NCI-H128 (cell line): ENCODE measurements around the gene SLC35G2.
"Not testable (repeated sequence)": the region's sequence is repeated elsewhere in the genome, so short reads cannot be mapped to it uniquely, and the experiment has no call there.

Experiments used
- DNase-seq: peaks from one replicate; lab custom pipeline; 2025; ENCODE audit not compliant: unreplicated experiment; lab: John Stamatoyannopoulos, UW

SLC35G2 gene

DNA sequence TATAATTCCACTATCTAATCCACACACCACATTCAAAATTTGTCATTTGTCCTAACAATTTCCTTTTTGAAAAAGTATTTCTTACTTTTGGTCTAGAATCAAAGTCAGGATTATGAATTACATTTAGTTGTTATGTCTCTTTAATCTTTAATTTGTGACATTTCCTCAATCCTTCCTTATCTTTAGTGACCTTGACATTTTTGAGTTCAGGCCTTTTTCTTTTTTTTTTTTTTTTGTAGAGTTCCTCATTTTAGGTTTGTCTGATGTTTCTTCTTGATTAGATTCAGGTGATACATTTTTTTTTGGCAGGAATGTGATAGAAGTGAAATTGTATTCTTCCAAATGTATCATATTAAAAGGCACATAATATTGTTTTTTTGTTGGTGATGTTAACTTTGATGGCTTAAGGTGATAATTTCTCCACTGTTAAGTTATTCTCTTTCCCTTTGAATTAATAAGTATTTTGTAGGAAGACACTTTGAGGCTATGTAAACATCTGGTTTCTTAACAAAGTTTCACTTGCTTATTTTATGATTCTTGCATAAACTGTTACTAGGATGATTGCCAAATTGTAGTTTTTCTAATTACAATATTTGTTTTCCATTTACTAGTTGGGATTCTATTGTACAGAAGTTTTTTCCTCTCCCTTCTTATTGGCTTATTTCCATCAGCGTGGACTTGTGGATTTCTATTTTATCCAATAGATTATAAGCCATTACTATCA lies 16.3 kb downstream of the SLC35G2 start:
- DNase-seq, result no peak

DNA sequence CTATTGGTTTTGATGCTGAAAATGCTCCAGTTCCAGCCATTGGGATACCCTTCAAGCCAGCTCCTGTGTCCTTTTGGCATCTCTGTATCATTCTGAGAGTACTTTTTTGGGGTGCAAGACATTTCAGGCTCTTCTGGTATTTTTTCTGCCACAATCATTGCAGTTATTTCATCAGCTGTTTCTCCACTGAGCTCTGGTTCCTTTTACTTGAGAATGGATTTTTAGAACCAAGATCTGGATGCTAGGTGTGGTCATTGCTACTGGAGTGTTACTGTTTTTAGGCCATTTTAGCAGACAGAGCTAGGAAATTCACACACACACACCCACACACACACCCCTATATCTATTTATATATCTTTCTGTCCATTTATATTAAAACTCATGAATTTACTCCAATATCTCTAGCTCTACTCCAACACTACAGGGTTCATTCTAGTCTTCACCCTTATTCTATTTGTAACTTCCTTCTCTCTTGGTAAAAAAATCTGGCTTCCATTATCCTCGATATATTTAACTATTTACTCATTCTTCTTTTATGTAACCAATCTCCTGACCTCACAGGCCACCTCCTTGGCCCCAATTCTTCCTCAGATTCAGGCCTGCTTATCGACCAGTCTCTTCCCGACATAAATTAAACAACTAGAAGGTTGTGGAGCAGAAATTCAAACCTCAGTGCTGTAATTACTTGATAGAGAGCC lies 17.0 kb downstream of the SLC35G2 start:
- DNase-seq, result no peak

DNA sequence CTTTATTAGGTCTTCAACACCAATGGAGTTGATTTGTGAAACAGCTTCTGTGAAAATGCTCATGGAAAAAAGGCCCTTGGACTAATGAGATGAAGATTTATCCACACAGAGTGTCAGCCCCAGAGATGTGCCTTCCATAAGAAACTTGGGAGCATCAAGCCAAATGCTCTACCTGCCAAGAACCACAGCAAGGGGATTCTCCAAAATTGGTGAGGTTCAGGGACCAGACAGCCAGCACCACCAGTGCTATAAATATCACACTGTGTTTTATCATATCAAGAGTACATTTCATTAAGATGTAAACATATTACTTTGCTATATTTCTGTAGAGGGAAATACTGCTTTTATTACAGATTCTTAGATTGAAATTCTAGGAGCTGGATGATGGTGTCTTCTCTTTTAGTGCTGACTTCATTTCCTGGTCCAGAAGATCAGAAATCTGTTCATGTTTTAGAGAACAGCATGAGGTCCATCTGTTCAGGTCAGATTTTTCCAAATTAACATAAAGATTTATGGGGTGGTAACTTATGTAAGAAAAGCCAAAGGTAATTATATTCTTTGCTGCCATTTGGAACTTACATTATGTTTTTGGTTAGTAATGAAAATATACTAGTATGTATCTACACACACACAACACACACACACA lies 17.7 kb downstream of the SLC35G2 start:
- DNase-seq, result no peak

DNA sequence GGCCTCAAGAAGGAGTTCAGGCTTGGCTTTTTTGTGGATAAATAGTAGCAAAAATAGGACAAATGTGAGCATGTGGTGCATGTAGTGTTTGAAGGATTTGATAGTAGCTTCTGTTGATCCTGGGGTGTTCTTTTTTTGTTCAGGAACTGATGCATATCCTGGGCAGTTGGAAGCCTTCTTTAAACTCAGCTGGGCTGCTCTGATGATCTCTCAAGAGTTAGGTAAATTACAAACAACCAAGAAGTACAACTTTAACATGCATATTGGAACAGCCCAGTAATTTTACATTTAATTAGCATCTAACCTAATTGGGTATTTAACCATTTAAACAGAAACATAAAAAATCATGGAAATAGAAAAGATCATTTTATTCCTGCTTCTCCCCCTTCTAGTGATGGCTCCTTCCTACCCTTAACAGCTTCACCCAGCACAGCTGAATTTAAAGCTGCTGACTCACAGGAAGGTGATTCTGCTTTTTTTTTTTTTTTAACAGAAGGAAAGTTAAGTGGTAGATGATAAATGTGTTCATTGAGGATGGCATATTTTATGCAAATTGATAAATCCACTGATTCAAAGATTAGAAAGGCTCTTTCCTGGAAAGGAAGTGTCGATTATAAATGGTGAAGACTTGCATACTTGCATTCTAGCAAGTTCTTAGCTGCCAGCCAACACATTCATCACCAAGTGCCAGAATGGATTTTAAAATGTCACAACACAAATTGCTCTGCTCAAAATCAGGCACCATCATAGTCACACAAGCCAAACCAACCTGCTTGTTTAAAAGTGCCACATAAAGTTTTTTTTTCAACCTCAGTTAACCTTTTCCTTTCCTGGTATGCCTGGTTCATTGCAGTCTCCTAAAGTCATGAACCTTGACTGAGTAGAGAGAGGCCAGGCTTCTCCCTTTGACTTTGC lies 20.0 kb downstream of the SLC35G2 start:
- DNase-seq, result no peak

DNA sequence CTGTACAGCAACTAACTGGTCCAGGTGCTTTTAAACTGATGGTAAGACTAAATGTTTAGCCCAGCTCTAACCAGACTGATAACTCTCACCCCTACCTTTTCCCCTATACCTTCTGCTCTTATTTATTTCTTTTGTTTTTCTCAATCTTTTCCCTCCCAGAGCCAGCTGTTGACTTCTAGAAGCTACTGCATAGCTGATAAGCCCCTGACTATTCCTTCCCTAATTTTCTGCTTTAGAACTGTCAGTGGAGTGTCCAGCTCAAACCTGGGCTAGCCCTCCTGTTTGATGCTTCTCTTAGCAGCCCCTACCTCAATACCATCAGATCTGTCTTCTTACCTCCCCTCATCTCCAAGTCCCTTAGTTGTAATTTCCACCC lies 20.6 kb downstream of the SLC35G2 start:
- no peak for DNase-seq

DNA sequence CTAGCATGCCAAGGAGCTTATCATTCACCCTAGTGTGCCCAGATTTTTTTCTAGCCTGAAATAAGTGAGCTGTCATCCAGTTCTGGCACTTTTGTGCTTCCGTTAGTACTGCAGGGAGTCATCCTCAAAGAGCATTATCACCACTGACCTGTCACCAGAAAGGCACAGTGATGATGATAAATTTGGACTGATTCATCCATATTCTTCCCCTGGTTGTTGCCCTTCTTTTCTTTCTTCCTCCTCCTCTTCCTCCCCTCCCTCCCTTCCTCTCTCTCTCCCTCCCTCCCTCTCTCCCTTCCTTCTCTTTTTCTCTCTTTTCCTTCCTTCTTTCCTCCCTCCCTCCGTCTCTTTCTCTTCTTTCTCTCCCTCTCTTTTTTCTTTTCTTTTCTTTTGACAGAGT lies 21.3 kb downstream of the SLC35G2 start:
- no peak for DNase-seq

DNA sequence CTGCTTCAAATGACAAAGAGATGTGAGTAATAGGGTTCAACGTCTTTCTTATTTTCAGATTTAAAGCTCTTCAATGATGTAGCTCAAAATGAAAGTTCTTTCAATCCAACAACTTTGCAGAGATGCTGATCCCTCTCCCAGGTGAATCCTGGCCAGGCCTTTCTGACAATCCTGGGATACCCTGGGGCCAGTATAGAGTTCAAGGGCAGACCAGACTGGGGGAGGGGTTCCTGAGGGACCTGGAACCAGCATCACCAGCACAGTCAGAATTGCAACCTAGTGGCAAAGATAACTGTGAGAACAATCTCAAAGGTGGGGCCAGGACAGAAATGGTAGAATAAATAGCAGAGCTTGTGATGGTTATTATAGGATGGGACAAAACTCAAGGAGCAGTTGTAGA lies 23.4 kb downstream of the SLC35G2 start:
- DNase-seq, result no peak

DNA sequence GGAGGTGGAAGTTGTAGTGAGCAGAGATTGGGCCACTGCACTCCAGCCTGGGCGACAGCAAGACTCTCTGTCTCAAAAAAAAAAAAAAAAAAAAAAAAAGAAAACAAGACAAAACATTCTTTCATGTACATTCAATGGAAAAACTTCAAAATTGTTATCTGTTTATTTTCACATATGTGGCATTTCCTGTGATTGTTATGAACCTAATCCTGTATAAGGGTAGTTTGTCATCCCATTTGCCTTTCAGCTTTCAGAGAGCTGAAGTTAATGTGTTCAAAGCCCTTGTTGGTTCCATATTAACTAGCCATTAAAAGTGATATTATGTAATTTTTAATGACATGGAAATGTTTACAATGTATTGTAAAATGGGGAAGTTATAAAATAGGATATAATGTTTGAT lies 25.8 kb downstream of the SLC35G2 start:
- DNase-seq, result no peak

DNA sequence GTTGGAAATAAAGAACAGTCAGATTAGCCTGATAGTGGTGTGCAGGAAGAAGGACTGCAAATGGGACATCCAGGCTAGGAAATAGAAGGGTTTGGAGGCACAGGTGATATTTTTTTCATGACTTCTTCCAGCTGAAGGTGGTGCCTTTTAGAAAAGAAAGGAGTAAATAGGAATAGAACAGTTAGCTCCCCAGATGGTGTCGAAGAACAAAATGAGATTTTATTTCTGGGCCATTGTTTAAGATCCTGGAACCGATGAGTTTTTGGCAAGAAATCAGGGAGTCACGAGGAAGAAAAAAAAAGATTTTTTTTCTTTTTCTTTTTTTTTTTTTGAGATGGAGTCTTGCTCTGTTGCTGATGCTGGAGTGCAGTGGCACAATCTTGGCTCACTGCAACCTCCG lies 33.3 kb downstream of the SLC35G2 start:
- DNase-seq, result no peak

DNA sequence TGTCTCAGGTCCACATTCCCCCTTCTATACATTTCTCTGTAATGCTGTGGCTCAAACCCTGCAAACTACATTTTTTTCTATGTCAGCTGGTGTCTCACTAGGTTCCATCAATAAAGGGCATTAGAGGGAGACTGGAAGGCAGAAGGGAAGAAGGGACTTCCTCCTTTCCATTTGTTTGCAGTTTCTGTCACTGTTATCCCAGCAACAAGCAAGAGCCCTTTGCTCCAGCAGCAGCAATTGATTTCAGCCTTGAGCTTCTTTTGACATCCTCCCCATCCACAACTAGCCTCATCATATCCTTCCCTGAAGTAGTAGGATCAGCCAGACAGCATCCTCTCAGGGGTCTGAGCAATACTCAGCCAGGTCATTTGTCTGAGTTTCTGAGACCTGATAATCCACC lies 37.7 kb downstream of the SLC35G2 start:
- DNase-seq, result no peak

DNA sequence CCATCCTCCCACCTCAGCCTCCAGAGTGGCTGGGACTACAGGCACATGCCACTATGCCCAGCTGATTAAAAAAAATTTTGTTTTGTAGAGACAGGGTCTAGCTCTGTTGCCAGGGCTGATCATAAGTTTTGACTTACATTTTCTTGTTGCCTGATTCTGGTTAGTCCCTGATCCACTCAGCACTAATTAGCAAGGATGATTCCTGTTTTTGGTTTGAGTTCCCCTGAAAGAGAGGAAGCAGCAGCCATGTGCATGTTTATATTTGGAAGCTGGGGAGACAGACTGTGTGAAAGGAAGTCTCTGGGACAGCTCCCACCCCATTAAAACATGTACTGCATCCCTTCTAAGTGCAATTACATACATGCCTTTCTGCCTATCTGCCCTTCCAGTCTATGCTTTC lies 39.5 kb downstream of the SLC35G2 start:
- DNase-seq, result no peak

DNA sequence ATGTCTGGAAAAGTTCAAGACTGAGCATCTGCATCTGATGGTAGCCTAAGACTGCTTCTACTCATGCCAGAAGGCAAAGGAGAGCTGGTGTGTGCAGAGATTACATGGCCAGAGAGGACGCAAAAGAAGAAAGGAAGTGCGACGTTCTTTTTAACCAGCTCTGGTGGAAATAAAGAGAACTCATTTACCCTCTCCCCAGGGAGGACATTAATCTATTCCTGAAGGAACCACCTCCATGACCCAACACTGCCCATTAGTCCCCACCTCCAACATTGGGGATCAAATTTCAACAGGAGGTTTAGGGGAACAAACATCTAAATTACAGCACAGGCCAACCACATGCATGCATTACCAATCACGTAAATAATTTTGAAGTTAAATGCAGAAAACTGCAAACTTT lies 41.6 kb downstream of the SLC35G2 start:
- DNase-seq, result no peak

DNA sequence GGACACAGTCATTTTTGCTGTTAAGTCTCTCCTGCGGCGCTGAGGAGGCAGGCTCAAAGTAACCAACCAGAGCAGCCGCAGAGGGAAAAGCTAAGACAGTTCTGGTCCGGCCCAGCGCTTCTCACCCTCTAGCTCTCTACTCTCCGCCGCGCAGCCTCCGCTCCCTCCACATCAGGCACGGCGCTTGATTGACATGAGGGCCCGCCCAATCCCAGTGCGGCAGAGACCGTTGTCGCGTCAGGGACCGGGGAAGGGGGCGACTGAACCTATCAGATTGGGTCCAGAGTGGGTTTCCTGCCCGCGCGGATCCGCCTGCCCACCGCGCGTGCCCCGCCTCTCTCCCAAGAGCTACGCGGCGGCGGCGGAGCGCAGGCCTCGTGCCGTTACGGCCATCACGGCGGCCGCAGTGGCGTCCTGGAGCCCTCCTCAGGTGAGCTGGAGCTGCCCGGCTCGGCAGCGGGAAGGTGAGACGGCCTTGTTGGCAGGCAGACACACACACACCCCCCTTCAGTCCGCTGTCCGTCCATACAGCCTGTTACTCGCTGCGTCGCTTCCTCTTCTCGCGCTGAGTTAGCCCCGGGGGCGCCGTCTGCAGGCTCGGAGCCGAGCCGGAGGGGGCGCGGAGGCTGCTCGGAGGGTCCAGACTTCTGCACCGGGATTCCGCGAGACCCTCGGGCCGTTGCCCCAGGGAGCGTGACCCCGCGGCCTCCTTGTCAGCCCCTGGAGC lies 43.1 kb downstream of the SLC35G2 start, which contains the start of gene NCK1:
Gene NCK1 (plus strand): TSS at position 319 of the 727 bp plus-strand sequence. CDS start 65,794 bp downstream, outside the sequence.
- peak; percentile 99 for DNase-seq

DNA sequence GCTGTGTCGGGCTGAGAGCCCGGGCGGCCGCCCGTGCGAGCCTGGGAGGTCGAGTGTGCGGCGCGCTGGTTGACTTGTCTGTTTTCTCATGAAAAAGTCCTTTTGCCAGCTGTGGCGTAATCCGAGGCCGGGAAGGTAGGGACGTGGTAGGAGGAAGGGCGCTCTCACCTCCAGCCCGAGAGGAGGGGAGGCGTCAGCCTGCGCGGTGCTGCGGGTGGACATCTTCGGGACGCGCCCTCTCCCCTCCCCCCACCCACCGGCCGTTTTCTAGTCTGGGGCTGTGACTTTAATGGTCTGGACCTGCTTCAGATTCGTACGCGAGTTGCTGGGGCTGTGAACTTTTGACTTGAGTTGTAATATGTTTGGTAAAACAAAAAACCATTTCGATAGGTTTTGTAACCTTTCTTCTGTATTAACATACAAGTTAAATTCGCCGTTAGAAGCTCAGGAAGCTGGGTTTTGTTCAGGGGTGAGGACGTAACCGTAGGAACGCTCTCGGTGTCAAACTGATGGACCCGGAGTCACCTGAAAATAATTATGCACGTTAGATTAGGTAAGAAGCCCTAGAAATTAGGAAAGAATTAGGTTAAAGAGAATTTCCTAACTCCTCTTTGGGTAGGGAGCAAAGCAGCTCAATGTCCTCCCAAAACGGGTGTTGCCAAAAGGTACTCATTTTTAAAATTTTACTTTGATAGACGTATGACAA lies 43.8 kb downstream of the SLC35G2 start:
- DNase-seq, result peak; percentile 45

DNA sequence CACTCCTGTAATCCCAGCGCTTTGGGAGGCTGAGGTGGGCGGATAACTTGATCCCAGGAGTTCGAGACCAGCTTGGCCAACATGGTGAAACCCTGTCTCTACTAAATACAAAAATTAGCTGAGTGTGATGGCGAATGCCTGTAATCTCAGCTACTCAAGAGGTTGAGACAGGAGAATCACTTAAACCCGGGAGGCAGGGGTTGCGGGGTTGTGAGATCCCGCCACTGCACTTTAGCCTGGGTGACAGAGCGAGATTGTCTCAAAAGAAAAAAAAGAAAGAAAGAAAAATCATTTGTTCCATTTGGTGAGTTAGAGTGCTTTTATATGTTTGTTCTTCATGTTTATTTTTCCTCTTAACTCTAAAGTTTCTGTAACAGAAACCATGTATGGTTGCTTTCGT lies 50.4 kb downstream of the SLC35G2 start:
- no peak for DNase-seq

DNA sequence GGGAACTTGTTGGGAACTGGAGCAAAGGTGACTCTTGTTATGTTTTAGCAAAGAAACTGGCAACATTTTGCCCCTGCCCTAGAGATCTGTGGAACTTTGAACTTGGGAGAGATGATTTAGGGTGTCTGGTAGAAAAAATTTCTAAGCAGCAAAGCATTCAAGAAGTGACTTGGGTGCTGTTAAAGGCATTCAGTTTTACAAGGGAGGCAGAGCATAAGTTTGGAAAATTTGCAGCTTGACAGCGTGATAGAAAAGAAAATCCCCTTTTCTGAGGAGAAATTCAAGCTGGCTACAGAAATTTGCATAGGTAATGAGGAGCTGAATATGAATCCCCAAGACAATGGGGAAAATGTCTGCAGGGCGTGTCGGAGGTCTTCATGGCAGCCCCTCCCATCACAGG lies 53.3 kb downstream of the SLC35G2 start:
- not testable (repeated sequence) for DNase-seq

DNA sequence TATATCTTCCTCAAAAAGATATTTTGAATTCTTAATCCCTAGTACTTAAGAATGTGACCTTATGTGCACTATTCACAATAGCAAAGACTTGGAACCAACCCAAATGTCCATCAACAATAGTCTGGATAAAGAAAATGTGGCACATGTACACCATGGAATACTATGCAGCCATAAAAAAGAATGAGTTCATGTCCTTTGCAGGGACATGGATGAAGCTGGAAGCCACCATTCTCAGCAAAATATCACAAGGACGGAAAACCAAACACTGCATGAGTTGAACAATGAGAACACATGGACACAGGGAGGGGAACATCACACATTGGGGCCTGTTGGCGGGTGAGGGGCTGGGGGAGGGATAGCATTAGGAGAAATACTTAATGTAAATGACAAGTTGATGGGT lies 60.6 kb downstream of the SLC35G2 start:
- DNase-seq, result not testable (repeated sequence)

DNA sequence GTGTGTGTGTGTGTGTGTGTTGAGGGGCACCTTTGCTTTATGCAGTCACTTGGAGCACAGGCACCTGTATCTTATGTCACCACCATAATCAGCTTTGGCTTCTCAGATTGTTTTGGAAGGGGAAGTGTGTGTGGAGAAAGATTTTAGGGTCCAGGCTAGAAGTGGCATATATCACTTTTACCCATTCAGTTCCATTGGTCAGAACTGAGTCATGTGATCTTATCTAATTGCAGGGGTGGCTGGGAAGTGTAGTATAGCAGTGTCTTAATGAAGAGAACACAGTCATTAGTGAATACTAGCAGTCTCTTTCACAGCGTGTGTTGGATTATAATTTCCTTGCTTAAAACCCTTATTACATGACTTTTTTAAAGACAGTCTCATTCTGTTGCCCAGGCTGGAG lies 63.6 kb downstream of the SLC35G2 start:
- no peak for DNase-seq

DNA sequence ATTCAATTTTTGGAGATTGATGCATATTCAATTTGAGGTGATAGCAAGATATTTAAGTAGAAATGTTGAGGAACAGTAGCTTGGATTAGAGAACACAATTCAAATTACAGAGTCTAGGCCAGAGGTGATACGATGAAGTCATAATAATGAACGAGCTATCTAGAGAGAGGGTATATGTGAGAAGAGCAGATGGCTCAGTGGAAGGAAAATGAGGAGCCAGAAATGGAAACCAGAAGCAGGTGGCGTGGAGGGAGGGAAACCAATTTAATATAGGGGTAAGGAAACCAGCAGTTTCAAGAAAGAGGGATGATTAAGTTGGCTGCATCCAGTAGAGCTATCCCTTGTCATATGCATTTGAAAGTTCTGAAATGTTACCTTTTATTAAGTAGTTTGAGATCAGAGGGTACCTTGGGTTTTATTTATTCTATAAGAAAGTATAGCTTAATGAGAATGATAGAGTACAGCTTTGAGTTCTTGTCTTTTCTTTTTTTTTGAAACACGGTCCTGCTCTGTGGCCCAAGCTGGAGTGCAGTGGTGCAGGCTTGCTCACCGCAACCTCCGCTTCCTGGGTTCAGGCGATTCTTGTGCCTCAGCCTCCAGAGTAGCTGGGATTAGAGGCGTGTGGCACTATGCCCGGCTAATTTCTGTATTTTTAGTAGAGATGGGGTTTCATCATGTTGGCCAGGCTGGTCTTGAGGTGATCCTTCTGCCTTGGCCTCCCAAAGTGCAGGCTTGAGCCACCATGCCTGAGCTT lies 65.2 kb downstream of the SLC35G2 start:
- no peak for DNase-seq
